ENCODE measurements around the gene ADAMTSL2.

- no peak for TF ChIP-seq CTCF (IDR thresholded peaks at IDR 0.05)
- no peak for TF ChIP-seq EP300 (IDR thresholded peaks at IDR 0.05)
These were observed 19.6 kb downstream of the ADAMTSL2 start for GRCh38 chr9:133553973-133554713.

All from tibial nerve (tissue), 4 donors.